Measurements from ENCODE around the gene EGFLAM. TPM values are rescaled to one million over a fixed set of nuclear protein-coding genes. Genes with fewer than 3 reads are reported as not detected.
A peak's percentile ranks its signal among the peaks of the same experiment; 100 is the strongest.

The EGFLAM gene
- total RNA-seq, 1 experiment from 2014 or later = not detected

DNA sequence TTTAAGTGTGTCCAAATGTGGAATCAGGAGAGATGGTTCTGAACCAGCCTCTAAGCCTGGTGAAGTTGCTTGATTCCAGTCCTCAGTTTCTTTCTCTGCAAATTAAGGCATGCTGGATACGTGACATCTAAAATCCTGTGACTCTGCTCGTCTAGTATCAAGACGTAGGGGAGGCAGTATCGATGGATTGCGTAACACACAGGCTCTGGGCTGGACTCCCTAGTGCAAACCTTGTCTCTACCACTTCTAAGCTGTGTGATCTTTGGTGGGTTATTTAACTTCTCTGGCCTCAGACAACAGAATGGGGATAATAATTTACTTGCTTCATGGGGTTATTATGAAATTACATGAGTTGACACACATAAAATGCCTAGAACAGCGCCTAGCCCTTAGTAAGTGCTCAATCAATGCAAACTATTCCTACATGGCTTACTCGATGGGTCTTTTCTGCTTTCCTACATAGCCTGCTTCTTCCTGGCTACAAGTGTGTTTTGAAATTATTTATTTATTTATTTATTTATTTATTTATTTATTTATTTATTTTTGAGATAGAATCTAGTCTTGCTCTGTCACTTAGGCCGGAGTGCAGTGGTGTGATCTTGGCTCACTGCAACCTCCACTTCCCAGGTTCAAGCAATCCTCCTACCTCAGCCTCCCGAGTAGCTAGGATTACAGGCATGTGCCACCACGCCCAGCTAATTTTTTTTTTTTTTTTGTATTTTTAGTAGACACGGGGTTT lies 102.1 kb downstream of the EGFLAM start:
- in situ Hi-C loops (cut with HindIII; ENCODE audit: low pct_unique_long_range_greater_than_20kb, low sequenced_read_pairs) = no loop called here
- no peak for DNase-seq (ENCODE audit: low read depth)

DNA sequence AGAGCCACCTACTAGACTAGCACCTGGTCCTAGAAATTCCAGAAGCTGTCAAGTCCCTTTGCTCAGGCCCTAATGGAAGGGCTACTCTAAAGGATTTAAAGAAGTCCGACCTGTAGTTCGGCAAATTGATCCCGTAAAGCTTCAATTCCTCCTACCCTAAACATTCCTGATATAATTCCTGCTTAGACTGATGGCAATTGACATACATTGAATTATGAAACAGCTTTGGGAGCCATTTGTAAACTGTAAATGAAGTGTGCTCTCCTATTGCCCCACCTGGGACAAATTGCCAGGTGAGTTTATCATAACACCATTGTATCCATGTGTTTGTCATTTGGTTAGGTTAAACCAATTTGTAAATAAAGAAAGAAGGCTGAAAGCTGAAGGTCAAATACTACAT lies 104.4 kb downstream of the EGFLAM start:
- no peak for DNase-seq (ENCODE audit: low read depth)
- in situ Hi-C loops (cut with HindIII; ENCODE audit: low pct_unique_long_range_greater_than_20kb, low sequenced_read_pairs) = no loop called here

DNA sequence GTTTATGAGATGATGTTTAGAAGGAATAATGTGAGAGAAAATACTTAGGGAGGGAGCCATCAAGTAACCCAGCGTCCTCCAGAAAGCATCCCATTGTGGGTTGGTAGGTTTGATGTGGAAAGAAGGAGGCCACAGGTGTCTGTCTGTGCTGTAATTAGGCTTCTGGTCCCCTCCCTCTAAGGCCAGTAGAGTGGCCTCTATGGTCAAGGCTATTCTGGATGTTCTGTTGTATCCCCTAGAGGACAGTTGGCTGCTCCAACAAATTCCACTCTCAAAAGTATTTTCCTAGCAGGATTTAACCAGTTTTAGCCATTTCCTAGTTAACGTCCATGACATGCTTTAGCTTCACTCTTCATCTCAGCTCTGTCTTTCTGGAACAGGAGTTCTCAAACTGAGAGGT lies 106.5 kb downstream of the EGFLAM start:
- no peak for DNase-seq (ENCODE audit: low read depth)
- in situ Hi-C loops (cut with HindIII; ENCODE audit: low pct_unique_long_range_greater_than_20kb, low sequenced_read_pairs) = no loop called here

DNA sequence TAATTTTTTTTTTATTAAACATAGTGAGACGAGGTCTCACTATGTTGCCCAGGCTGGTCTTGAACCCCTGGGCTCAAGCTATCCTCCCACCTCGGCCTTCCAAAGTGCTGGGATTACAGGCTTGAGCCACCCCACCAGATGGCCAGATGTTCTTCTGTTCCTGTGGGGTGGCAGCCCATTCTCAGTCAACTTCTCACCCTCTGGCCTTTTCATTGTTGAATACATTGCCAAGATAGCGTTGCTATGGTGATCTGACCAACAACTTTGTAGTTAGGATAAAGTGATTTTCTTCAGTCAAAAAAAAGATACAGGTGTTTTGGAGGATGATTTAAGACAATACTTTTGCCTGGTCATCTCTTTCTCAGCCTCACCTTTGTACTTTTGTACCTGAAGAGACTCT lies 109.1 kb downstream of the EGFLAM start:
- no peak for DNase-seq (ENCODE audit: low read depth)
- in situ Hi-C loops (cut with HindIII; ENCODE audit: low pct_unique_long_range_greater_than_20kb, low sequenced_read_pairs) = no loop called here

DNA sequence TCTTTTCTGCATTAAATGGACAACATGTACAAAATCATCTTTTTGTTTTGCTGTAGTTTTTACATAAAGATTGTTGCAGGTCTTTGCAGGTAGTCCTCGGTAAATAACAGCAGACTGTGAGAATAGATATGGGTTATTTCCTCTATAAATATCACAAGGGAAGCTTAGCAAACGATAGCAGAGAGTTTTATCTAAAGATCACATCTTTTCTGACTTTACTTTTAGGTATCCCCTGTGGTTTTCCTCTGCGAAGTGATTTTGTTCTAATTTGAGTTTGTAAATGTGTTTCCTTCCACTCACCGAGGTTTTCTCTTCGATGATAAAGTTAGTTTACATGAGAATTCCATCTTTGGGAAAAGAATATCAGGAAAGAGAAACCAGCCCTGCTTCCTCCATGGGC lies 109.6 kb downstream of the EGFLAM start:
- in situ Hi-C loops (cut with HindIII; ENCODE audit: low pct_unique_long_range_greater_than_20kb, low sequenced_read_pairs) = no loop called here
- no peak for DNase-seq (ENCODE audit: low read depth)

DNA sequence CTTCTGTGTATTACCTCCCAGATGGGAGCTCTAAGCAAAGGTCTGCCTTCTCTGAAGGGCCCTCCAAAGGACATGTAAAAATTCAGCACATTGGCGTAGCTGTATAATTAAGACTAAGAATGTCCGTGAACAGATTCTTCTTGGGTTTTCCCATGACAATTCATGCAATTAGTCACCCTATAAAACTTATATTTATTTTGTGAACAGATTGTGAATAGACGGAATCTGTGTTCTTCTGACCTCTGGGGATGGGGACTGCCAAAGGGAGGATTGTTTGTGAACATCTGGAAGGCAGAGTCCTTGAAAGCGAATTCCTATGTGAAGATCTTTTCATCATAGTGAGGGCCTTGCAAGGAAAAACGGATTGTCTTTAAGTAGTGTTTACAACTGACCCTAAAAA lies 111.3 kb downstream of the EGFLAM start:
- in situ Hi-C loops (cut with HindIII; ENCODE audit: low pct_unique_long_range_greater_than_20kb, low sequenced_read_pairs) = no loop called here
- DNase-seq (ENCODE audit: low read depth) = no peak

DNA sequence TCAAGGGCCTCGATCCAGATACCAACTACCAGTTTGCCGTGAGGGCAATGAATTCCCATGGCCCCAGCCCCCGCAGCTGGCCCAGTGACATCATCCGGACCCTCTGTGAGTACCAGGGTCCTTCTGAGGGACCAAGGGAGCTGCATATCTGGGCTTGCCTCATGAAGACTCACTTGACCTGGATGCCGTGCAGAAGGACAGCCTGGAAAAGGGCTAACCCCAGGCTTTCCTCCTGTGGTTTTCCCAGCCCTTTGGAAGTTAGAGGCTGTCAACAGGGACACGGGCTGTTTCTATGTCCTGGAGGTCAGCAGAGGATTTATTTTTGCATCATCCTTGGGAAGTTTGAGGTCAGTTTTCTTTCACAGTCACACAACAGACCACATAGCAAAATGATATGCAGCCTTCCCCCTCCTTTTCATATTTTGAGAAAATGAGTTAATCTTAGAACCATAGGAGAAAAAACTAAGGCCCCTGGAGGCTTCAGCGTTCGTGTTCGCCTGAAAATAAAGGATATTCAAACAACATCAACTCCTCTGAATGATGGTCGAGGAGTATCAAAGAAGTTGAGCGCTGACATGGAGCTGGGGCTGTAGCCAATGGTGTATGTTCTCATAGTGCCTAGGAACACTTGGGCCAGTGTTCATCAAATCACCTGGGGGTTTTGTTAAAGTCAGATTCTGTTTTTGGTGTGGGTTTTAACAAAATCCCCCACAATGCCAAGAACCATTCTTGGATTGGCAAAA lies 112.2 kb downstream of the EGFLAM start:
- DNase-seq (ENCODE audit: low read depth) = no peak
- in situ Hi-C loops (cut with HindIII; ENCODE audit: low pct_unique_long_range_greater_than_20kb, low sequenced_read_pairs) = no loop called here

DNA sequence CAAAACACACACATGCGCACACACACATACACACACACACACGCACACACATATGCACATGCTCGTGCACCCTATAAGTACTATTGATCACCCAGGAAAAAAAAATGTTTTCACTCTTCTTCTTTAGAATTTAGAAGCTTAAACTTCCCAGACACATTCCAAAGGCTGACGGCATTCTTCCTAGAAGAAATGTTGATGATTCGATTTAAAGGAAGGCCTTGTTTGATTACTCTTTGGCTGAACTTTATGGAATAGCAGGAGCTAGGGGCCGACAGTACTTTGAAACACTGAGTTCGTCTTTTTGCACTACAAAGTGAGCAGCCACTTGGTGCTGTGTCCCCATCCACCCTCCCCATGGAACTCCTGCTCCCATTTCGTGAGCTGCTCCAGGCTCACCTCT lies 113.2 kb downstream of the EGFLAM start:
- in situ Hi-C loops (cut with HindIII; ENCODE audit: low pct_unique_long_range_greater_than_20kb, low sequenced_read_pairs) = no loop called here
- no peak for DNase-seq (ENCODE audit: low read depth)

DNA sequence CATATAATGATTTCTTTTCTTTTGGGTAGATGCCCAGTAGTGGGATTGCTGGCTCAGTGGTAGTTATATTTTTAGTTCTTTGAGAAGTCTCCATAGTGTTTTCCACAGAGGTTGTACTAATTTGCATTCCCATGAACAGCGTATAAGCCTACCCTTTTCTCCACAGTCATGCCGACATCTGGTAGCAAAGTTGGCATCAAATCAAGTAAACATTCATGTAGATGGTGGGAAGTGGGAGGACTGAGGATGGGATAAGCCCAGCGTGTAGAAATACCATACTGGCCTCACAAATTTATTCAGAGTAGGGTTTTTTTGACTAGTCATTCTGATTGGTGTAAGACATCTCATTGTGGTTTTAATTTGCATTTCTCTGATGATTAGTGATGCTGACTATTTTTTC lies 115.4 kb downstream of the EGFLAM start:
- no peak for DNase-seq (ENCODE audit: low read depth)
- in situ Hi-C loops (cut with HindIII; ENCODE audit: low pct_unique_long_range_greater_than_20kb, low sequenced_read_pairs) = no loop called here

DNA sequence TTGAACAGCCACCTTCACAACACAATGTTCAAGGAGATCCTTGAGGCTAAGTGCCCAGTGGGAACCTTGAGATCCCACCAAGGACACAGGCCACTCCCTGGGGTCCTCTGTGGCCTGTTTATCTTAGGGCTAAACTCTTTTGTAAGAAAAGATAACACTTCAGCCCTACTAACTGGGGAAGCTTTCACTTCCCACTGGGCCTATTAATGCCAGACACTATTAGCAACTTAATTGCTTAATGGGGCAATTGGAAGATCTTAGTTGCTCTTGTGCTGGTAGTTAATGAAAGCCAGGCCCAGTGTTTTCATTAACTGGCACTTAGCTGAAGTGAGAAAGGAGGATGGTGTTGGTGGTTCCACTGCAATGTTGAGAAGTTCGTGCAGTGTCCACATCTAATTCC lies 117.1 kb downstream of the EGFLAM start:
- no peak for DNase-seq (ENCODE audit: low read depth)
- in situ Hi-C loops (cut with HindIII; ENCODE audit: low pct_unique_long_range_greater_than_20kb, low sequenced_read_pairs) = no loop called here

DNA sequence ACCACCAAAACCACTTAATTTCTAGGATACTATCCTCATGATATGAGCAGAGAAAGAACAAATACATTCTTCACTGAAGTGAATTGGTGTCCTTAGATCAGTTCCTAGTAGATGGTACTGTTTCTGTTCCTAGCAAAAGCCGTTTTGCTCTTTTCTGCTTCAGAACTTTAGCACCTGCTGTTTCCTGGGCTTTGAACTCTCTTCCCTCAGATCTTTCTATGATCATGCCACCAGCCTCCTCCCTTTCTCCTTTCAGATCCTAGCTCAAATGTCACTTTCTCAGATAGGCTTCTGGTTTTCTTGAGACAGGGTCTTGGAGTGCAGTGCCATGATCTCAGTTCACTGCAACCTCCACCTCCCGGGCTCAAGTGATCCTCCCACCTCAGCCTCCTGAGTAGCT lies 118.0 kb downstream of the EGFLAM start:
- DNase-seq (ENCODE audit: low read depth) = no peak
- in situ Hi-C loops (cut with HindIII; ENCODE audit: low pct_unique_long_range_greater_than_20kb, low sequenced_read_pairs) = no loop called here

DNA sequence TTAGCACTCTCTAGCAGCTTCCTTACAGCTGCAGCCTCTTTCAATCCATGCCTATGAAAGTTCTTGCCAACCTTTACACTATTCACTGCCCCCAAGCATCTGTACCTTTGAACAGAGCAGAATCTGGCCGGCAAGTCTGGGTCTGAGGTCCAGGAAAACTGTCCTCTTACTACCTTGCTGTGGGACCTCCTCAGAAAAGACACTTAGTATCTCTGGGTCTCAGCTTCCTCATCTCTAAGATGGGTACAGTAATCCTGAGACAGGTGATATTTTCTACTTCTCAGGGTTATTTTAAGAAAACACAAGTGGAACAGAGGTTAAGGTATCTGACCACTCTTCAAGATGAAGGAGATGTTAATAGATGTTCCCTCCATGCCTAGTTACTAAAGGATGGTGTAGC lies 120.2 kb downstream of the EGFLAM start:
- in situ Hi-C loops (cut with HindIII; ENCODE audit: low pct_unique_long_range_greater_than_20kb, low sequenced_read_pairs) = no loop called here
- DNase-seq (ENCODE audit: low read depth) = no peak

DNA sequence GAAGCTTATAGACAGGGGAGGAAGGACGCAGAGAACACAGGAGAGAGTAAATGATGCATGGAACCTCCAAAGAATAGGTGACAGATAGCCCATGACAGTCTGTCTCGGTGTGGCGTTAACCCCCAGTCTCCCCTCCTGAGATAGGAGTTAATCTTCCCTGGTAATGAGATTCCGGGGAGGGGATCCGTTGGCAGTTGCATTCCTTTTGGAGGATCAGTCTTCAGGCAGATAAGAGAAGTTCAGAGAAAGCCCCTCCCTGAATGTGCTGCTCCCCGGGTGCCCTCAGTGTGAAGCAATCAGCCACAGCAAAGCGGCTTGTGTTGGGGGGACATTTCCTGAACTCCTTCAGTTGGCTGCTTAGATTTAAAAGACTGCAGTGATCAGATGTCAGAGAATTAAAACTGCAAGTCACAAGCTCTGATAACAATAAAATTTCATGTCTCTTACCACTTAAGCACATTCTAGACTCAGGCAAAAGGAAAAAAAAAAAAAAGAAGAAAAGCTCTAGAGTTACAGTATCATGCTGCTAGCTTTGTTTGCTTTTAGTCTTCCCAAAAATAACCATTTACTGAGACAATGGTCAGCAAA lies 121.1 kb downstream of the EGFLAM start:
- in situ Hi-C loops (cut with HindIII; ENCODE audit: low pct_unique_long_range_greater_than_20kb, low sequenced_read_pairs) = no loop called here
- no peak for DNase-seq (ENCODE audit: low read depth)

DNA sequence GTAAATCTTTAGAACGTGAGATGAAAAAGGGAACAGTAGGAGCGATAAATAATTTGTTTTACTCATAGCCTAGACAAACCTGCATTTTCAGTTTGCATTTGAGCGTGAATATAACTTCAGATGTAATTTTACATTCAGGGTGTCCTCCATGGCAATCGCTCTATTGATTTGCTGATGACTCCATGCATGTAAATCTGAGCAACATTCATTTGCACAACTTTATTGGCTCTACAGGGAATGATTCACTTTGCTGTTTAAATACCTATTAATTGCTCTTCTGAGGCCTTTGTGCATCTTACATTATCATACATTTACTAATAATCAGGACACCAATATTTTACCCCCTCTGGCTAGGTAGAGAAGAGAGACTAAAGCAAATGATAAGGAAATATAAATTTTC lies 122.2 kb downstream of the EGFLAM start:
- DNase-seq (ENCODE audit: low read depth) = no peak
- in situ Hi-C loops (cut with HindIII; ENCODE audit: low pct_unique_long_range_greater_than_20kb, low sequenced_read_pairs) = no loop called here

DNA sequence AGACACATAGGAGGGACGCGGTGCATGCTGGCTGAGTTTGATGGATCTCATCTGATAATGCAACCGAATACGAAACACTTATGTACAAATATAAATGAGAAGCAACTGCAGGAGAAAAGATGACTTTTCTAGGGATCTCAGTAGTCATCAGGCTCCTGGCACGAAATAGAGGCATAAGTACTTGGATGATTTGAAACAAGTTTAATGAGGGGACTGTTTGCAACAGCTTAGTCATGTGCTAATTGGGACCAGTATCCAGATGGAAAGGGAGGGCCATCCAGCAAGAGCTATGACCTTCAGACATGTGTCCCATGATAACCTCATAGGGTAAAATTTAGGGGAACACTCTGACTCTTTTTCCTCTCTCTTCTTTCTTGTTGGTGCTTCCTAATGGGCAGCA lies 123.0 kb downstream of the EGFLAM start:
- no peak for DNase-seq (ENCODE audit: low read depth)
- in situ Hi-C loops (cut with HindIII; ENCODE audit: low pct_unique_long_range_greater_than_20kb, low sequenced_read_pairs) = no loop called here

DNA sequence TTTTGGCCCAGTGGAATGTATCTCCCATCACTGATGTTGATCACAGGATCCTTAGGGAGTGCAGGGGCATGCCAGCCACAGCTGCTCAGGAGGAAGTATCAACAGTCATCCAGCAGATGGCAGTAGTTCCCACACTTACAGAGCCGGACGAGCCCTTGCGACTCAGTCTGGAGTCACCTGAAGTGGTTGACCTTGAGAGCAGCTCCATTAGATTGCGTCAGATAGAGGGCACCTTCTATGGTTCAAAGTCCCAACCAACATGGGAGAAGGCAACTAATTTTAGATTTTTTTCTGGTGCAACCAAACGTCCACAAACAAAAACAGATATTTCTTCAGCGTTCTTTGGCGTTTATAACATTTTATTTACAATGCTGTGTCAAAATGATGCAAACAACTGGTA lies 124.5 kb downstream of the EGFLAM start:
- DNase-seq (ENCODE audit: low read depth) = peak; percentile 48
- in situ Hi-C loops (cut with HindIII; ENCODE audit: low pct_unique_long_range_greater_than_20kb, low sequenced_read_pairs) = no loop called here

DNA sequence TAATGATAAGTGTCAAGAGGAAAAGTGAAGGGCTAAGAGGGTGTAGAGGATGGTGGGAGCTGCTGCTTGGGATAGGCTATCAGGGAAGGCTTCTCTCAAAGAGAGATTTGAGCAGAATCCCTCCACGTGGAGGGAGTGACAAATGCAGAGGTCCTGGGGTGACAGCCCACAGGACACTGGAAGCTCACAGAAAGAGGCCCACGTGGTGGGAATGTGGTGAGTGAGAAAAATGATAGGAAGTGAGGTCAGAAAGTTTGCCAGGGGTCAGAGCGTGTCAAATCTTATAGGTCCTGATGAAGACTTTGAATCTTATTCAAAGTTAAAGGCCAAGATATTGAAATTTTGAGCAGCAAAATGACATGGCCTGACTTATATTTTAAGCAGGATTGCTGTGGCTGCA lies 125.3 kb downstream of the EGFLAM start:
- no peak for DNase-seq (ENCODE audit: low read depth)
- in situ Hi-C loops (cut with HindIII; ENCODE audit: low pct_unique_long_range_greater_than_20kb, low sequenced_read_pairs) = no loop called here

DNA sequence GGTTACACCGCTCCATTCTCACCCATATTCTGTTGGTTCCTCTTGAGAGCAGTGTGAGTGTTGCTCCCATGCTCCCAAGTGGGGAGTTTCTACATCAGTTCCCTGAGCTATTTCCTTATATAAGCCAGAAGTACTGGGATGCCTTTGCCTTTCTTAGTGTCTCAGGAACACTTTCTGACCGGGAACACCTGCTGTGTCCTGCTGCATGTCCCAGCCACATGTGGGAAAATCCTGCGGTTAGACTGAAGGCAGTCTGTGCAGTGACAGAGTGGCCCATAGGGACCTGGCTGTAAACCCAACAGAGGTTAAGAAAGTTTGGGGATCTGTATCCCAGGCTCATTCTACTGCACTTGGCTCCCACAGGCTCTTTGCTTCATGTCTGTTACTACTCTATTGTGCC lies 126.0 kb downstream of the EGFLAM start:
- no peak for DNase-seq (ENCODE audit: low read depth)
- in situ Hi-C loops (cut with HindIII; ENCODE audit: low pct_unique_long_range_greater_than_20kb, low sequenced_read_pairs) = no loop called here

DNA sequence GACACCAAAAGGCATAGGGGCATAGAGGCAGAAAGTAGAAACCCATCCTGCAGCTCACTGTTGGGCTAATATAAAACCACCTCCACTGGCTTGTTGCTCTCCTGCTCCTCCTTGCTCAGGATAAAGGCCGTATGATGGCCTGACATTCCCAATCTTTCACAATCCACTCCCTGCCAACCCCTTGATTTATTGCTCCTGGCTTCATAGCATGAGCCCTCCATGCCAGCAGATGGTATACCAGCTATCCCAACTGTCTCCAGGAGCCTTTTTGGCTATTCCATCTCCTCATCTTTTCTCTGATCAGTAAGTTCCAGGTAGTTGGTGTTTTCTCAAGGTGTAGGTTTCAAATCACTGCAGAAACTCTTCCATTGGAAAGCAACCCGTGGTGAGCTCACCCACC lies 128.8 kb downstream of the EGFLAM start:
- no peak for DNase-seq (ENCODE audit: low read depth)
- in situ Hi-C loops (cut with HindIII; ENCODE audit: low pct_unique_long_range_greater_than_20kb, low sequenced_read_pairs) = no loop called here

DNA sequence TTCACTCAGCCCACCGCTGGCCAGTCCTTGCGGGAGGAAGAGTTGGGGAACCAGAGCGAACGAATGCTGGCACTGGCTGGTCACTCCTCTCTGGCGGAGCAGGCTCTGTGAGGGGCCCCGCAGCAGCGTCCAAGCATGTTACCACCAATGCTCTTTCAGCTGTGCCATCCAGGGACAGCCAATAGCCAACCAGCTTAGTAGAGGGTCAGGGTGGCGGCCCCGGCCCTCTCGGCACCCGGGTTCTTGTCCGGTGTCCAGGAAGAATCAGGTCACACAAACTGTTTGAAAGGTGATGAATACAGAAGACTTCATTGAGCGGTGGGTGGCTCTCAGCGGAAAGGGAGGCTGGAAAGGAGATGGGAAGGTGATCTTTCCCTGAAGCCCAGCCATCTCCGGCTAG lies 135.3 kb downstream of the EGFLAM start:
- in situ Hi-C loops (cut with HindIII; ENCODE audit: low pct_unique_long_range_greater_than_20kb, low sequenced_read_pairs) = no loop called here
- DNase-seq (ENCODE audit: low read depth) = no peak

Measured in Caki2 (cell line).